GM10266 (cell line): ENCODE results near the gene DCTN4.

Experiments used
- DNase-seq: peaks from one replicate; pipeline ENCODE4 v3.0.0; 2012; ENCODE audit errors: extremely low spot score
- TF ChIP-seq, protein P1 (sequence below): IDR thresholded peaks from 2 replicates; pipeline ENCODE4 v1.5.1; 2012; ENCODE audit warnings: mild to moderate bottlenecking, low read depth; ENCODE audit not compliant: control insufficient read depth, insufficient read depth; ENCODE audit errors: missing control alignments

DCTN4 gene

DNA sequence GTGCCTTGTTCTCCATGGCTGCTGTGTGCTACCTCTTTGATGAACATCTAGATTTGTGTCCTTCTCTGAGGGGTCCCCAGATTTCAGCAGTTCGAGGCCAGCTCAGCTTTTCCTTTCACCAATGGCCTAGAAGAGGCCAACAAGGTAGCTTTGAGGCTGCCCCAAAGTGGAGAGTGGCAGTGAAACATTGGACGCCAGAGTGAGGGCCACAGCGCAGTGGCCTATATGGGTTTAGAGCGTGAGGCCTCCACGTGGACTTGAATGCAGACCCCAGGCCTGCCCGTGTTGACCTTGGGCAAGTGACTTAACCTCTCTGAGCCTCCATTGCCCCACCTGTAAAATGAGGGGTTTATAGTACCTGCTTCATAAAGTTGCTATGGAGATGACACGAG is 85.9 kb downstream of the DCTN4 start:
- TF ChIP-seq, protein P1, sequence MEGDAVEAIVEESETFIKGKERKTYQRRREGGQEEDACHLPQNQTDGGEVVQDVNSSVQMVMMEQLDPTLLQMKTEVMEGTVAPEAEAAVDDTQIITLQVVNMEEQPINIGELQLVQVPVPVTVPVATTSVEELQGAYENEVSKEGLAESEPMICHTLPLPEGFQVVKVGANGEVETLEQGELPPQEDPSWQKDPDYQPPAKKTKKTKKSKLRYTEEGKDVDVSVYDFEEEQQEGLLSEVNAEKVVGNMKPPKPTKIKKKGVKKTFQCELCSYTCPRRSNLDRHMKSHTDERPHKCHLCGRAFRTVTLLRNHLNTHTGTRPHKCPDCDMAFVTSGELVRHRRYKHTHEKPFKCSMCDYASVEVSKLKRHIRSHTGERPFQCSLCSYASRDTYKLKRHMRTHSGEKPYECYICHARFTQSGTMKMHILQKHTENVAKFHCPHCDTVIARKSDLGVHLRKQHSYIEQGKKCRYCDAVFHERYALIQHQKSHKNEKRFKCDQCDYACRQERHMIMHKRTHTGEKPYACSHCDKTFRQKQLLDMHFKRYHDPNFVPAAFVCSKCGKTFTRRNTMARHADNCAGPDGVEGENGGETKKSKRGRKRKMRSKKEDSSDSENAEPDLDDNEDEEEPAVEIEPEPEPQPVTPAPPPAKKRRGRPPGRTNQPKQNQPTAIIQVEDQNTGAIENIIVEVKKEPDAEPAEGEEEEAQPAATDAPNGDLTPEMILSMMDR = no peak
- no peak for DNase-seq

DNA sequence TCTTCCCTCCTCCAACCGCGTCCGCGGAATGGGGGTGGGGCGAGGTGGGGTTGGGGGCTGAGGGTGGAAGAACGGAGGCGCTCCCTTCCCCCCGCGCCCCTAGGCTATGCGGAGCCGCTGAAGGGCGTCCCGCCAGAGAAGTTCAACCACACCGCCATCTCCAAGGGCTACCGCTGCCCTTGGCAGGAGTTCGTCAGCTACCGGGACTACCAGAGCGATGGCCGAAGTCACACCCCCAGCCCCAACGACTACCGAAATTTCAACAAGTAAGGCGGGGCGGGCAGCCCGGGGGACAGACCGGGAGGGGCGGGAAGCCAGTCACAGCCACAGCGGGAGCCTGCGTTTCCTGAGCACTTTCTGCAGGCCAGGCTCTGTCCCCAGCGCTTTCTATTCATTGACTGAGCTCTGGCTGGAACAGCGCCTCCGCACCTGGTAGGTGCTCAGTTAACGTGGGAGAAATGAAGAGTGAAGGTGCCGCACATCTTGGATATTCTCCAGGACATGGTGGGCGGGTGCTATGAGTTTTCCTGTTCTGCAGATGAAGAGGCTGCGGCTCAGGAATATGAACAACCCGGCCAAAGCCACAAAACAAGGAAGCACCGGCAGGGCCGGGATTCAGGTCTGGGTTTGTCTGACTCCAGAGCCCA is 86.5 kb downstream of the DCTN4 start:
- TF ChIP-seq, protein P1 = peak; percentile 15

DNA sequence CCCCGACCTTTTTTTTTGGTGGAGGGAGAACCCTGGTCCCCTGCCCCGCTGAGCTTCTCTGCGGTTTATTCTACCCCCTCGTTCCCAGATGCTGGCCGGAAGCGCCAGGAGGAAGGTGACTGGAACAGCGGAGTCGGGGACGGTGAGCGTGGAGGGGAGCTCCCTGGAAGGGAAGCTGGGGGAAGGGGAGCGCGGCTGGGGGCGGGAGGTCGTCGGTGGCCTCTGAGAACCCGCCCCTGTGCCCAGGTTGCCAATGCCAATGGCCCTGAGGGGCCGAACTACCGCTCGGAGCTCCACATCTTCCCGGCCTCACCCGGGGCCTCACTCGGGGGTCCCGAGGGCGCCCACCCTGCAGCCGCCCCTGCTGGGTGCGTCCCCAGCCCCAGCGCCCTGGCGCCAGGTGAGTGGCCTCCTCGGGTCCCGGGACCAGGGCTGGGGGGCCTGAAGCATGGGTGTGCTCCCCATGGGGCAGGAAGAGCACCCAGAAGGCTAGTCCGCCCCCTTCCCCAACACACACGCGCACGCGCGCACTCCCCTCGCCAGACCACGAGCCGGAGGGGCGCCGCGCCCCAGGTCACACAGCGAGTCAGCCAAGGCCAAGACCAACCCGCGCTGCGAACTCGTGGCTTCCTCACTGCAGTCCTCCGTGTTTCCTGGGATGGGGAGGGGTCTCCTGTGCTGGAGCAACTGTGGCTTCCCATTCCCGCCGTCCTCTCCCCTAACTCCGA is 87.1 kb downstream of the DCTN4 start:
- TF ChIP-seq, protein P1 = no peak
- DNase-seq = peak; percentile 18

More for the DNA sequence above, 86.5 kb downstream of the DCTN4 start:
- DNase-seq = peak; percentile 53

DNA sequence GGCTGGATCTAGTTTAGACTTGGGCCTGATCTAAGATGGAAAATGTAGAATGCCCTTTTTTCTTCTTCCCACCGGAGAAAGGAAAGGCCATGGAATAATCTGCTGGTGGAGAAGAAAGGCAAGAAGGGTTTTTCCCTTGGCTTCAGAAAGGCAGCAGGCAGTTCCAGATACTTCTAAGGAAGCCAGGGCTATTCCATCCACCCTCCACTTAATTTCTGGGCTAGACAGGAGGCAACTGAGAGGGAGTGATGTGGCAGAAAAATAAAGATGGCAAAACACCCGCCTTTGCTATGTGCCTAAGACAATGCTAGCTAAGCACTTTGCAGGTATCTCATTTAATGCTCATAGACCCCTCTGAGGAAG is 87.9 kb downstream of the DCTN4 start:
- TF ChIP-seq, protein P1 = no peak
- peak; percentile 20 for DNase-seq

DNA sequence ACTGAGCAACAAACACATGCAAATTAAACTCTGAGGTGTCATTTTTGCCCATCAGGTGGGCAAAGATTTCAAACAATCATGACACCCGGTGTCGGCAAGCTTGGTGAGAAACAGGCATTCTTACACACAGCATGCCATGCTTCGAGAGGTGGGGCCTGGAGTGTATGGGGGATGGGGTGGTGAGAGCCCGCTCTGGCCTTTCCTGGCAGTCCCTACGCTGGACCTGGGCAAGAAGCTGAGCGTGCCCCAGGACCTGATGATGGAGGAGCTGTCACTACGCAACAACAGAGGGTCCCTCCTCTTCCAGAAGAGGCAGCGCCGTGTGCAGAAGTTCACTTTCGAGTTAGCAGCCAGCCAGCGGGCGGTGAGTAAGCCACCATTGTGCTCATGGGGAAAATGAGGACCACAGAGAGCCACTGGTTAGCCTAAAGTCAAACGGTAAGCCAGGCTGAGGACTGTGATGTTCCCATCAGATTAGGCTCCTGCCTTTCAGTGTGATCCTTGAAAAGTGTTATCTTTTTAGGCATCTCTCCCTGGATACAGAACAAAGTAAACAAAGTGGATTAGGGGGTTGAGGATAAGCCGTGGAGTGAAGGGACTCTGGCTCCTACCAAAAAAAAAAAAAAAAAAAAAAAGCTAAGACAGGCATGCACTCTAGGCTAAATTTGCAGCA is 88.4 kb downstream of the DCTN4 start:
- TF ChIP-seq, protein P1 = no peak

DNA sequence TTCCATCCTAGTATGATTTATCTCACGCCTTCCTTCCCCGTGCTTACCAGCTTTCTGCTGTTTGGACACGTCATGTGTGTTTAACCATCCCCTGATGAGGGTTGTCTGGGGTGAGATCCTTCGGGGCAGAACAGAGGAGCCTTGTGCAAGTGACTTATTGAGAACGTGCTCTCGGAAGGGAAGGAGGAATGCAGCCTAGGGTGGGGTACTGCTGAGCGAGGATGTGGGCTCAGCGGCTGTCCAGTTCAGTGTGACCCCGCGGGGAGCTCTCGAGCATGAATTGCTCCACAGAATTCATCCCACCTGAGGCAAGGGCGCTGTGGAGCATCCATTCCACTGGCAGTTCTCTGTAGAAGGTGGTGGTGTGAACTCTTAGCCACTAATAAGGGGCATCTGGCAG is 93.8 kb downstream of the DCTN4 start:
- DNase-seq = no peak
- TF ChIP-seq, protein P1 = no peak

More for the DNA sequence above, 88.4 kb downstream of the DCTN4 start:
- no peak for DNase-seq

DNA sequence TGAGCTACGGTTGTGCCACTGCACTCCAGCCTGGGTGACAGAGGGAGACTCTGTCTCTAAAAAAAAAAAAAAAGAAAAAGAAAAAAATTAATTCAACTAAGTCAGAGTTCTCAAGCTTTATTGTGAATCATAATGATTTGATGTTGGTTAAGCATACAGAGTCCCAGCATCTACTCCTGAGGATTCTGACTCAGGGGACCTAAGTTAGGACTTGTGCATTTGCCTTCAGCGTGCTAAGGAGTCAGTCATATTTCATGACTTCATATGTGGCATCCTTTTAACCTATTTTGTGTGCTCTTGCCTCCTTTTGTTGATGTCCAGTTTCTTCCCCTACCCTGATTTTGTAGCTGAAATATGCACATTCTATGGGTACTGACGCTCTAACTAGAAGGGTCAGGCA is 94.9 kb downstream of the DCTN4 start:
- DNase-seq = no peak
- TF ChIP-seq, protein P1 = no peak
